HepG2 (cell line): Measurements from ENCODE around the gene ZBTB17. TPM values are rescaled to one million over a fixed set of nuclear protein-coding genes. Genes with fewer than 3 reads are reported as not detected.

Experiments used
- ARNT ChIP-seq: fragments of 450-650 bp; IDR thresholded peaks from 2 replicates; pipeline ENCODE4 v1.6.1; 2017
- CCDC6 ChIP-seq: sonication (generic); formaldehyde crosslinking; IDR thresholded peaks from 2 replicates; pipeline ENCODE4 v1.8.1; 2022; ENCODE audit warnings: mild to moderate bottlenecking, missing genetic modification reagents, moderate library complexity
- ESRRA ChIP-seq: sonication (generic); formaldehyde crosslinking; IDR thresholded peaks from 2 replicates; pipeline ENCODE4 v1.5.1; 2020; ENCODE audit warnings: mild to moderate bottlenecking, low read depth, missing genetic modification reagents
- GTF3A ChIP-seq: sonication (generic); formaldehyde crosslinking; conservative IDR thresholded peaks from 2 replicates; pipeline ENCODE4 v1.4.0; 2020; ENCODE audit warnings: mild to moderate bottlenecking, missing genetic modification reagents
- TRIM24 ChIP-seq: sonication (generic); formaldehyde crosslinking; IDR thresholded peaks from 2 replicates; pipeline ENCODE4 v1.8.0; 2022; ENCODE audit warnings: mild to moderate bottlenecking, missing genetic modification reagents
- ZNF446 ChIP-seq: sonication (generic); formaldehyde crosslinking; IDR thresholded peaks from 2 replicates; pipeline ENCODE4 v1.5.0; 2020; ENCODE audit warnings: mild to moderate bottlenecking, missing genetic modification reagents
- ZNF674 ChIP-seq: sonication (generic); formaldehyde crosslinking; IDR thresholded peaks from 2 replicates; pipeline ENCODE4 v1.5.0; 2020; ENCODE audit warnings: low read depth, mild to moderate bottlenecking, missing genetic modification reagents
- ZNF724P ChIP-seq: sonication (generic); formaldehyde crosslinking; IDR thresholded peaks from 2 replicates; pipeline ENCODE4 v1.8.0; 2022; ENCODE audit warnings: missing genetic modification reagents, borderline replicate concordance
- ZNF792 ChIP-seq: IDR thresholded peaks from 2 replicates; pipeline ENCODE4 v1.6.1; 2016
- ZNF83 ChIP-seq: sonication (generic); formaldehyde crosslinking; IDR thresholded peaks from 2 replicates; pipeline ENCODE4 v1.4.0; 2020; ENCODE audit warnings: missing genetic modification reagents, mild to moderate bottlenecking, borderline replicate concordance
- polyA plus RNA-seq, 8 experiments: library from polyadenylated mRNA; depleted of rRNA in 3 of 8; stranded (reverse) in 7 of 8; unstranded in 1 of 8; fragments of >200 nt; fragmentation: Illumina TruSeq in 4 of 8; extraction: Trizol in 4 of 8; gene quantifications; 2 replicates each; pipeline versions ENCODE4 v1.2.1 to v1.2.3, GENCODE V29; 2011 to 2016; ENCODE audit warnings: low read depth in 4 of 8, missing spikeins in 1 of 8, mixed read lengths in 1 of 8; ENCODE audit not compliant: insufficient read depth in 1 of 8
- total RNA-seq, 5 experiments: library from RNA; depleted of rRNA; stranded (reverse); fragments of >200 nt; fragmentation: Illumina TruSeq; extraction: Trizol; gene quantifications; 2 replicates each; pipeline ENCODE4 v1.2.3, GENCODE V29; 2016; ENCODE audit warnings: low read depth in 1 of 5
- TF ChIP-seq, protein P1 (sequence below): sonication (generic); formaldehyde crosslinking; IDR thresholded peaks from 2 replicates; pipeline ENCODE4 v1.9.0; 2021; ENCODE audit warnings: missing genetic modification reagents, mild to moderate bottlenecking, borderline replicate concordance
- TF ChIP-seq, protein P2 (sequence below): sonication (generic); formaldehyde crosslinking; conservative IDR thresholded peaks from 2 replicates; pipeline ENCODE4 v1.4.0; 2020; ENCODE audit warnings: missing genetic modification reagents
- TF ChIP-seq, protein P3 (sequence below): sonication (generic); formaldehyde crosslinking; IDR thresholded peaks from 2 replicates; pipeline ENCODE4 v1.4.0; 2020; ENCODE audit warnings: missing genetic modification reagents, borderline replicate concordance
- TF ChIP-seq, protein P4 (sequence below): sonication (generic); formaldehyde crosslinking; IDR thresholded peaks from 2 replicates; pipeline ENCODE4 v1.5.1; 2020; ENCODE audit warnings: mild to moderate bottlenecking, missing genetic modification reagents, moderate library complexity
- TF ChIP-seq, protein P5 (sequence below): sonication (generic); formaldehyde crosslinking; IDR thresholded peaks from 2 replicates; pipeline ENCODE4 v1.4.0; 2020; ENCODE audit warnings: missing genetic modification reagents, borderline replicate concordance
- TF ChIP-seq, protein P6 (sequence below): sonication (generic); formaldehyde crosslinking; IDR thresholded peaks from 2 replicates; pipeline ENCODE4 v1.5.1; 2020; ENCODE audit warnings: missing genetic modification reagents, mild to moderate bottlenecking, borderline replicate concordance

The ZBTB17 gene
- total and polyA plus RNA-seq, 2 of the 13 experiments (the other 11 are each of a cell fraction or from before 2014, with no cell fraction given), result 16.7 to 17.0 TPM

DNA sequence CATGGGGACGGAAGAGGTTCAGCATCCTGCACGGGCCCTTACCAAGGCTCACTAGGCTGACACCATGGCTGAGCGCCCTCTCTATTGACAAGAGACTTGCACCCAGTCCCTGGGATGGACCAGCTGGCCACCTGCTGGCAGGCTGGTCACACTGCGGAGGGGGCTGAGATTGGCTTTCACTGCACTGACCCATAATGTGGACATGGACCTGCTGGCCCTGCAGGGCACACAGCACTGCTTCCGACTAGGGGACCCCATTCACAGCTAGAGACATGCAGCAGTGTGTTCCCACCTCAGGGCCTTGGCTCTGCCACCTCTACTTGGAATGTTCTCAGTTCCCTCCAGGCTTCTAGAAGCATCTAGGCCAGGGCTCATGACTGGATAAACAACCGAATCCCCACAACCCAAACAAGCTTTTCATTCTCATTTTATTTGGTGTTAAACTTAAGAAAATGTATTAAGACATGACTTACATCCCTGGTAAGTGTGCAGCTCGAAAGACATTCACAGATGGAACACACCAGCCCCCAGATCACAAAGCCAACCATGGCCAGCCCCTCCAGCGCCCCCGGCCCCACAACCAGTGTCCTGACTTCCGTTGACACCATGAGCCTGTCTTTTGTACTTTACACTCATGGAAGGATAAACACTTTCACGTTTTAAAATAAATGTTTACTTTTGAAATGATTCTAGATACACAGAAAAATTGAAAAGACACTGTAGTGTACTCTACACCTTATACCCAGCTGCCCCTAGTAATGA lies 18.9 kb upstream of the ZBTB17 start (continued):
- TF ChIP-seq, protein P1, sequence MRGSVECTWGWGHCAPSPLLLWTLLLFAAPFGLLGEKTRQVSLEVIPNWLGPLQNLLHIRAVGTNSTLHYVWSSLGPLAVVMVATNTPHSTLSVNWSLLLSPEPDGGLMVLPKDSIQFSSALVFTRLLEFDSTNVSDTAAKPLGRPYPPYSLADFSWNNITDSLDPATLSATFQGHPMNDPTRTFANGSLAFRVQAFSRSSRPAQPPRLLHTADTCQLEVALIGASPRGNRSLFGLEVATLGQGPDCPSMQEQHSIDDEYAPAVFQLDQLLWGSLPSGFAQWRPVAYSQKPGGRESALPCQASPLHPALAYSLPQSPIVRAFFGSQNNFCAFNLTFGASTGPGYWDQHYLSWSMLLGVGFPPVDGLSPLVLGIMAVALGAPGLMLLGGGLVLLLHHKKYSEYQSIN (CRISPR knock-in tag), result no peak
- TF ChIP-seq ARNT (no peak), ZNF83 (no peak), GTF3A (CRISPR knock-in tag) (no peak), ZNF792 (peak; percentile 31; the same call in 1 of the 2 replicates), ZNF674 (CRISPR knock-in tag) (no peak), CCDC6 (CRISPR knock-in tag) (no peak), ESRRA (CRISPR knock-in tag) (no peak; the same call in 1 of the 2 replicates), ZNF724P (CRISPR knock-in tag) (no peak), ZNF446 (no peak), TRIM24 (CRISPR knock-in tag) (no peak)
- TF ChIP-seq, protein P2, sequence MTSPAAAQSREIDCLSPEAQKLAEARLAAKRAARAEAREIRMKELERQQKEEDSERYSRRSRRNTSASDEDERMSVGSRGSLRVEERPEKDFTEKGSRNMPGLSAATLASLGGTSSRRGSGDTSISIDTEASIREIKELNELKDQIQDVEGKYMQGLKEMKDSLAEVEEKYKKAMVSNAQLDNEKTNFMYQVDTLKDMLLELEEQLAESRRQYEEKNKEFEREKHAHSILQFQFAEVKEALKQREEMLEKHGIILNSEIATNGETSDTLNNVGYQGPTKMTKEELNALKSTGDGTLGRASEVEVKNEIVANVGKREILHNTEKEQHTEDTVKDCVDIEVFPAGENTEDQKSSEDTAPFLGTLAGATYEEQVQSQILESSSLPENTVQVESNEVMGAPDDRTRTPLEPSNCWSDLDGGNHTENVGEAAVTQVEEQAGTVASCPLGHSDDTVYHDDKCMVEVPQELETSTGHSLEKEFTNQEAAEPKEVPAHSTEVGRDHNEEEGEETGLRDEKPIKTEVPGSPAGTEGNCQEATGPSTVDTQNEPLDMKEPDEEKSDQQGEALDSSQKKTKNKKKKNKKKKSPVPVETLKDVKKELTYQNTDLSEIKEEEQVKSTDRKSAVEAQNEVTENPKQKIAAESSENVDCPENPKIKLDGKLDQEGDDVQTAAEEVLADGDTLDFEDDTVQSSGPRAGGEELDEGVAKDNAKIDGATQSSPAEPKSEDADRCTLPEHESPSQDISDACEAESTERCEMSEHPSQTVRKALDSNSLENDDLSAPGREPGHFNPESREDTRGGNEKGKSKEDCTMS (CRISPR knock-in tag), result no peak
- TF ChIP-seq, protein P3, sequence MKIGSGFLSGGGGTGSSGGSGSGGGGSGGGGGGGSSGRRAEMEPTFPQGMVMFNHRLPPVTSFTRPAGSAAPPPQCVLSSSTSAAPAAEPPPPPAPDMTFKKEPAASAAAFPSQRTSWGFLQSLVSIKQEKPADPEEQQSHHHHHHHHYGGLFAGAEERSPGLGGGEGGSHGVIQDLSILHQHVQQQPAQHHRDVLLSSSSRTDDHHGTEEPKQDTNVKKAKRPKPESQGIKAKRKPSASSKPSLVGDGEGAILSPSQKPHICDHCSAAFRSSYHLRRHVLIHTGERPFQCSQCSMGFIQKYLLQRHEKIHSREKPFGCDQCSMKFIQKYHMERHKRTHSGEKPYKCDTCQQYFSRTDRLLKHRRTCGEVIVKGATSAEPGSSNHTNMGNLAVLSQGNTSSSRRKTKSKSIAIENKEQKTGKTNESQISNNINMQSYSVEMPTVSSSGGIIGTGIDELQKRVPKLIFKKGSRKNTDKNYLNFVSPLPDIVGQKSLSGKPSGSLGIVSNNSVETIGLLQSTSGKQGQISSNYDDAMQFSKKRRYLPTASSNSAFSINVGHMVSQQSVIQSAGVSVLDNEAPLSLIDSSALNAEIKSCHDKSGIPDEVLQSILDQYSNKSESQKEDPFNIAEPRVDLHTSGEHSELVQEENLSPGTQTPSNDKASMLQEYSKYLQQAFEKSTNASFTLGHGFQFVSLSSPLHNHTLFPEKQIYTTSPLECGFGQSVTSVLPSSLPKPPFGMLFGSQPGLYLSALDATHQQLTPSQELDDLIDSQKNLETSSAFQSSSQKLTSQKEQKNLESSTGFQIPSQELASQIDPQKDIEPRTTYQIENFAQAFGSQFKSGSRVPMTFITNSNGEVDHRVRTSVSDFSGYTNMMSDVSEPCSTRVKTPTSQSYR, result no peak
- TF ChIP-seq, protein P4, sequence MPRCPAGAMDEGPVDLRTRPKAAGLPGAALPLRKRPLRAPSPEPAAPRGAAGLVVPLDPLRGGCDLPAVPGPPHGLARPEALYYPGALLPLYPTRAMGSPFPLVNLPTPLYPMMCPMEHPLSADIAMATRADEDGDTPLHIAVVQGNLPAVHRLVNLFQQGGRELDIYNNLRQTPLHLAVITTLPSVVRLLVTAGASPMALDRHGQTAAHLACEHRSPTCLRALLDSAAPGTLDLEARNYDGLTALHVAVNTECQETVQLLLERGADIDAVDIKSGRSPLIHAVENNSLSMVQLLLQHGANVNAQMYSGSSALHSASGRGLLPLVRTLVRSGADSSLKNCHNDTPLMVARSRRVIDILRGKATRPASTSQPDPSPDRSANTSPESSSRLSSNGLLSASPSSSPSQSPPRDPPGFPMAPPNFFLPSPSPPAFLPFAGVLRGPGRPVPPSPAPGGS (CRISPR knock-in tag), result 0 out of 2 replicates have a peak, but pooled peaks have one; percentile 24
- TF ChIP-seq, protein P5, sequence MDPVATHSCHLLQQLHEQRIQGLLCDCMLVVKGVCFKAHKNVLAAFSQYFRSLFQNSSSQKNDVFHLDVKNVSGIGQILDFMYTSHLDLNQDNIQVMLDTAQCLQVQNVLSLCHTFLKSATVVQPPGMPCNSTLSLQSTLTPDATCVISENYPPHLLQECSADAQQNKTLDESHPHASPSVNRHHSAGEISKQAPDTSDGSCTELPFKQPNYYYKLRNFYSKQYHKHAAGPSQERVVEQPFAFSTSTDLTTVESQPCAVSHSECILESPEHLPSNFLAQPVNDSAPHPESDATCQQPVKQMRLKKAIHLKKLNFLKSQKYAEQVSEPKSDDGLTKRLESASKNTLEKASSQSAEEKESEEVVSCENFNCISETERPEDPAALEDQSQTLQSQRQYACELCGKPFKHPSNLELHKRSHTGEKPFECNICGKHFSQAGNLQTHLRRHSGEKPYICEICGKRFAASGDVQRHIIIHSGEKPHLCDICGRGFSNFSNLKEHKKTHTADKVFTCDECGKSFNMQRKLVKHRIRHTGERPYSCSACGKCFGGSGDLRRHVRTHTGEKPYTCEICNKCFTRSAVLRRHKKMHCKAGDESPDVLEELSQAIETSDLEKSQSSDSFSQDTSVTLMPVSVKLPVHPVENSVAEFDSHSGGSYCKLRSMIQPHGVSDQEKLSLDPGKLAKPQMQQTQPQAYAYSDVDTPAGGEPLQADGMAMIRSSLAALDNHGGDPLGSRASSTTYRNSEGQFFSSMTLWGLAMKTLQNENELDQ (CRISPR knock-in tag), result no peak
- TF ChIP-seq, protein P6, sequence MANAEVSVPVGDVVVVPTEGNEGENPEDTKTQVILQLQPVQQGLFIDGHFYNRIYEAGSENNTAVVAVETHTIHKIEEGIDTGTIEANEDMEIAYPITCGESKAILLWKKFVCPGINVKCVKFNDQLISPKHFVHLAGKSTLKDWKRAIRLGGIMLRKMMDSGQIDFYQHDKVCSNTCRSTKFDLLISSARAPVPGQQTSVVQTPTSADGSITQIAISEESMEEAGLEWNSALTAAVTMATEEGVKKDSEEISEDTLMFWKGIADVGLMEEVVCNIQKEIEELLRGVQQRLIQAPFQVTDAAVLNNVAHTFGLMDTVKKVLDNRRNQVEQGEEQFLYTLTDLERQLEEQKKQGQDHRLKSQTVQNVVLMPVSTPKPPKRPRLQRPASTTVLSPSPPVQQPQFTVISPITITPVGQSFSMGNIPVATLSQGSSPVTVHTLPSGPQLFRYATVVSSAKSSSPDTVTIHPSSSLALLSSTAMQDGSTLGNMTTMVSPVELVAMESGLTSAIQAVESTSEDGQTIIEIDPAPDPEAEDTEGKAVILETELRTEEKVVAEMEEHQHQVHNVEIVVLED, result no peak
